ENCODE measurements around the gene BBS1. TPM values are rescaled to one million over a fixed set of nuclear protein-coding genes. Genes with fewer than 3 reads are reported as not detected.

The BBS1 gene
- total RNA-seq, 2 experiments from 2014 or later: 14.7 to 15.7 TPM

GRCh38 chr11:66491315-66491935 is 19.0 kb upstream of the BBS1 start:
- POLR2A ChIA-PET: no interaction called here
- Histone ChIP-seq H4K20me1 (ENCODE audit: insufficient read depth, low read length) (no peaks in the 10 kb centered on the region), H2AFZ (ENCODE audit: low read length) (no peak overlapping the region), H3K36me3 (ENCODE audit: insufficient read depth, low read length) (peaks cover 33% of the 10 kb centered on the region; the same call in 1 of the 2 replicates), H3K4me2 (ENCODE audit: low read length) (no peak overlapping the region), H3K4me3 (ENCODE audit: low read depth, low read length, poor library complexity, severe bottlenecking) (no peak overlapping the region), H3K9me2 (ENCODE audit: insufficient read depth, low read length) (no peaks in the 10 kb centered on the region), H3K27ac (ENCODE audit: low read depth, low read length, poor library complexity, severe bottlenecking) (no peak overlapping the region), H3K9me3 (ENCODE audit: low read length) (no peaks in the 10 kb centered on the region), H3K4me1 (ENCODE audit: insufficient read depth, low read length, poor library complexity, severe bottlenecking) (no peaks in the 10 kb centered on the region), H3K79me2 (ENCODE audit: insufficient read depth, low read depth, low read length) (no peaks in the 10 kb centered on the region)
- no TSS peak for BruUV-seq (replicated peaks)
- DNase-seq (ENCODE audit: low spot score): no peak
- CTCF ChIA-PET (ENCODE audit: unreplicated experiment): interaction anchor here (0.5 kb wide), 1 partner anchor 794 kb away, joined by 3 read pairs; no protein-coding TSS in a partner anchor
- intact Hi-C loops (cut with micrococcal nuclease; ENCODE audit: unreplicated experiment): no loop called here
- TF ChIP-seq EZH2phosphoT487 (IDR thresholded peaks at IDR 0.05; ENCODE audit: borderline replicate concordance, low read depth, low read length) (no peak), CTCF (conservative IDR thresholded peaks at IDR 0.05; ENCODE audit: low read length) (peak; percentile 64)

GRCh38 chr11:66492161-66492865 is 18.1 kb upstream of the BBS1 start:
- H3K9me3 ChIP-seq (ENCODE audit: low read length): no peaks in the 10 kb centered on the region
- no TSS peak for BruUV-seq (replicated peaks)
- ChIA-PET CTCF (ENCODE audit: unreplicated experiment) (no interaction called here), POLR2A (no interaction called here)
- H3K4me3 ChIP-seq (ENCODE audit: low read depth, low read length, poor library complexity, severe bottlenecking): no peak overlapping the region
- no peaks in the 10 kb centered on the region for H4K20me1 ChIP-seq (ENCODE audit: insufficient read depth, low read length)
- H3K36me3 ChIP-seq (ENCODE audit: insufficient read depth, low read length): peaks cover 40% of the 10 kb centered on the region
- intact Hi-C loops (cut with micrococcal nuclease; ENCODE audit: unreplicated experiment): no loop called here
- H3K27ac ChIP-seq (ENCODE audit: low read depth, low read length, poor library complexity, severe bottlenecking): no peak overlapping the region
- no peak for TF ChIP-seq CTCF (conservative IDR thresholded peaks at IDR 0.05; ENCODE audit: low read length)
- no peak for TF ChIP-seq EZH2phosphoT487 (IDR thresholded peaks at IDR 0.05; ENCODE audit: borderline replicate concordance, low read depth, low read length)
- no peaks in the 10 kb centered on the region for H3K4me1 ChIP-seq (ENCODE audit: insufficient read depth, low read length, poor library complexity, severe bottlenecking)
- no peak overlapping the region for H2AFZ ChIP-seq (ENCODE audit: low read length)
- no peaks in the 10 kb centered on the region for H3K79me2 ChIP-seq (ENCODE audit: insufficient read depth, low read depth, low read length)
- no peak overlapping the region for H3K4me2 ChIP-seq (ENCODE audit: low read length)
- no peak for DNase-seq (ENCODE audit: low spot score)
- no peaks in the 10 kb centered on the region for H3K9me2 ChIP-seq (ENCODE audit: insufficient read depth, low read length)

GRCh38 chr11:66493130-66493529 is 17.3 kb upstream of the BBS1 start:
- intact Hi-C loops (cut with micrococcal nuclease; ENCODE audit: unreplicated experiment): no loop called here
- DNase-seq (ENCODE audit: low spot score): no peak
- Histone ChIP-seq H3K27ac (ENCODE audit: low read depth, low read length, poor library complexity, severe bottlenecking) (no peak overlapping the region), H3K79me2 (ENCODE audit: insufficient read depth, low read depth, low read length) (no peaks in the 10 kb centered on the region), H3K9me2 (ENCODE audit: insufficient read depth, low read length) (no peaks in the 10 kb centered on the region), H3K4me1 (ENCODE audit: insufficient read depth, low read length, poor library complexity, severe bottlenecking) (no peaks in the 10 kb centered on the region), H4K20me1 (ENCODE audit: insufficient read depth, low read length) (no peaks in the 10 kb centered on the region), H3K36me3 (ENCODE audit: insufficient read depth, low read length) (peaks cover 43% of the 10 kb centered on the region), H2AFZ (ENCODE audit: low read length) (no peak overlapping the region), H3K4me2 (ENCODE audit: low read length) (no peak overlapping the region), H3K9me3 (ENCODE audit: low read length) (no peaks in the 10 kb centered on the region), H3K4me3 (ENCODE audit: low read depth, low read length, poor library complexity, severe bottlenecking) (no peak overlapping the region)
- ChIA-PET POLR2A (no interaction called here), CTCF (ENCODE audit: unreplicated experiment) (no interaction called here)
- BruUV-seq (replicated peaks): no TSS peak
- TF ChIP-seq EZH2phosphoT487 (IDR thresholded peaks at IDR 0.05; ENCODE audit: borderline replicate concordance, low read depth, low read length) (no peak), CTCF (conservative IDR thresholded peaks at IDR 0.05; ENCODE audit: low read length) (no peak)
